ENCODE measurements around the gene COL1A2. TPM values are rescaled to one million over a fixed set of nuclear protein-coding genes. Genes with fewer than 3 reads are reported as not detected.

The COL1A2 gene
- total and polyA plus RNA-seq, 2 of the 8 experiments (the other 6 are each of a cell fraction or from before 2014, with no cell fraction given), result 45.2 to 87.2 TPM

DNA sequence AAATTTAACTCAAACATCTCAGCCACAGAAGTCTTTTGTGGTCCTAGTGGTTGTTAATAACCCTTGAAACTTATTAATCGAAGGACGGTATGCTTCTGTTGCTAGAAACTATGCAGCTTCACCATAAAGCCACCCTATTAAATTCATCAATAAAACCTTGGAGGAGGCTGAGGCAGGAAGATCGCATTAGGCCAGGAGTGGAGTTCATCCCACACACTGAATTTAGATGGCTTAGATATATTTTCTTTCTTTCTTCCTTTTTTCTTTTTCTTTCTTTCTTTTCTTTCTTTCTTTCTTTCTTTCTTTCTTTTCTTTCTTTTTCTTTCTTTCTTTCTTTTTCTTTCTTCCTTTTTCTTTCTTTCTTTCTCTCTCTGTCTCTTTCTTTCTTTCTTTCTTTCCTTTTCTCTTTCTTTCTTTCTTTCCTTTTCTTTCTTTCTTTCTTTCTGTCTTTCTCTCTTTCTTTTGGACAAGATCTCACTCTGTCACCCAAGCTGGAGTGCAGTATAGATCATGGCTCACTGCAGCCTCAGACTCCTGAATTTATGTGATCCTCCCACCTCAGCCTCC lies 84.0 kb downstream of the COL1A2 start:
- ChIA-PET POLR2A (ENCODE audit: partially characterized antibody) (no interaction called here), CTCF (ENCODE audit: partially characterized antibody) (interaction anchor here (1.1 kb wide), 1 partner anchor 998 kb away, joined by 3 read pairs; no protein-coding TSS in a partner anchor)
- no peak overlapping the region for H4K91ac ChIP-seq (replicated peaks; ENCODE audit: insufficient read length, low read length)
- no peak overlapping the region for H3K27ac ChIP-seq (ENCODE audit: low read depth, low read length)
- no peak overlapping the region for H3K23ac ChIP-seq (ENCODE audit: insufficient read length)
- H2AK5ac ChIP-seq (ENCODE audit: low read depth, low read length), result no peak overlapping the region
- H4K8ac ChIP-seq (ENCODE audit: extremely low read depth, insufficient read depth, low read length), result no peak overlapping the region
- no peak overlapping the region for H2BK120ac ChIP-seq (replicated peaks; ENCODE audit: low read depth, low read length)
- no peak overlapping the region for H2BK20ac ChIP-seq (ENCODE audit: low read length)
- H3K9ac ChIP-seq (replicated peaks in 1 of 4; ENCODE audit: extremely low read depth in 1 of 4, low read depth in 3 of 4, low read length in 3 of 4), result no peak overlapping the region
- no peaks in the 10 kb centered on the region for H3K27me3 ChIP-seq (replicated peaks in 1 of 4; ENCODE audit: control insufficient read depth in 3 of 4, extremely low read depth in 1 of 4, insufficient read depth in 3 of 4, low read length in 3 of 4)
- no peaks in the 10 kb centered on the region for H3K4me1 ChIP-seq (replicated peaks in 1 of 4; ENCODE audit: control insufficient read depth in 3 of 4, insufficient read depth in 4 of 4, low read length in 3 of 4)
- no peaks in the 10 kb centered on the region for H3K9me3 ChIP-seq (ENCODE audit: insufficient read depth in 2 of 2, low read depth in 1 of 2, low read length in 1 of 2)
- H3K4ac ChIP-seq (replicated peaks; ENCODE audit: insufficient read length, low read depth, low read length), result no peak overlapping the region
- no peak for TF ChIP-seq CTBP2 (IDR thresholded peaks at IDR 0.05; ENCODE audit: borderline replicate concordance, insufficient read depth, insufficient read length, low read length)
- no peak for TF ChIP-seq POU5F1 (IDR thresholded peaks at IDR 0.05; ENCODE audit: low read depth, low read length)
- TF ChIP-seq SIRT6 (IDR thresholded peaks at IDR 0.05; ENCODE audit: low read length), result no peak
- H3K4me2 ChIP-seq (ENCODE audit: insufficient read depth in 1 of 2, low read depth in 2 of 2, low read length in 2 of 2), result no peak overlapping the region
- no peaks in the 10 kb centered on the region for H3K79me1 ChIP-seq (ENCODE audit: low read depth, low read length)
- FAIRE-seq, result no peak
- H2AFZ ChIP-seq (ENCODE audit: low read length), result no peak overlapping the region
- H3K23me2 ChIP-seq (ENCODE audit: low read depth, low read length), result no peaks in the 10 kb centered on the region
- no peak overlapping the region for H2BK15ac ChIP-seq (ENCODE audit: low read length)
- DNase-seq (ENCODE audit: low read depth in 1 of 2, low spot score in 2 of 2), result no peak
- H3K18ac ChIP-seq (ENCODE audit: extremely low read depth, low read length), result no peak overlapping the region
- H4K20me1 ChIP-seq (replicated peaks in 1 of 2; ENCODE audit: control insufficient read depth in 1 of 2, insufficient read depth in 2 of 2, low read length in 2 of 2), result no peaks in the 10 kb centered on the region
- no peaks in the 10 kb centered on the region for H3K79me2 ChIP-seq (ENCODE audit: control insufficient read depth in 1 of 2, insufficient read depth in 2 of 2, low read length in 2 of 2)
- H3K4me3 ChIP-seq (ENCODE audit: extremely low read depth in 1 of 4, insufficient read depth in 2 of 4, low read depth in 3 of 4, low read length in 4 of 4), result no peak overlapping the region
- no peak overlapping the region for H3K14ac ChIP-seq (ENCODE audit: insufficient read length)
- no peaks in the 10 kb centered on the region for H3K36me3 ChIP-seq (ENCODE audit: control insufficient read depth in 2 of 4, insufficient read depth in 4 of 4, low read length in 3 of 4)
- H2BK12ac ChIP-seq (ENCODE audit: low read depth, low read length), result no peak overlapping the region
- no peak overlapping the region for H3K56ac ChIP-seq (replicated peaks; ENCODE audit: insufficient read length, low read depth, low read length)
- WGBS, 2 experiments (ENCODE audit: extremely low coverage in 1 of 2, insufficient coverage in 1 of 2, insufficient read length in 1 of 2, insufficient replicate concordance in 2 of 2, low coverage in 1 of 2, low lambda C conversion rate in 2 of 2, missing lambda C conversion rate in 1 of 2), result 65% methylated on average over 3 of the region's 3 CpGs; no CpG with 5 or more reads in 1 of the 2 experiments
- H2BK5ac ChIP-seq (ENCODE audit: low read depth, low read length), result no peak overlapping the region
- no peak overlapping the region for H4K5ac ChIP-seq (ENCODE audit: insufficient read length, low read depth, low read length)

Other genes with a start within 250 kb of the COL1A2 start
- gene CASD1, start 114.9 kb downstream of the COL1A2 start, total RNA-seq (2021; fragmentation: NEBNext Ultra II Directional; extraction: Animal tissue kit (Norgen Biotek cat#: 25700)), result 17.8 and 18.8 TPM in 2 replicates
- gene CASD1, start 114.9 kb downstream of the COL1A2 start, polyA plus RNA-seq (2011; rRNA removed), result 6.7 and 14.2 TPM in 2 replicates